Effector memory CD8-positive, alpha-beta T cell (primary cell): ENCODE measurements around the gene KTN1.
A peak's percentile ranks its signal among the peaks of the same experiment; 100 is the strongest.

Experiments
- ATAC-seq: fragments of 150-1000 bp; cut with Tn5 transposase; replicated peaks from 2 replicates; pipeline ENCODE4 v1.10.0; 2021; ENCODE audit warnings: mild to moderate bottlenecking, moderate library complexity
- DNase-seq, 3 experiments: peaks; one replicate each; pipeline ENCODE4 v3.0.0; 2021
- H3K27ac Mint-ChIP-seq, 2 donors: one replicate each; pipeline ENCODE4 v1.8.0; 2022; ENCODE audit warnings: mild to moderate bottlenecking in 2 of 2, mixed read lengths in 2 of 2, moderate library complexity in 2 of 2
- H3K27me3 Mint-ChIP-seq, 2 donors: one replicate each; pipeline ENCODE4 v1.8.0; 2022; ENCODE audit warnings: mixed read lengths in 2 of 2
- H3K36me3 Mint-ChIP-seq: one replicate; pipeline ENCODE4 v1.8.0; 2022; ENCODE audit warnings: mild to moderate bottlenecking, moderate library complexity, mixed read lengths; ENCODE audit not compliant: insufficient read depth
- H3K4me1 Mint-ChIP-seq, 2 donors: one replicate each; pipeline ENCODE4 v1.8.0; 2022; ENCODE audit warnings: low read depth in 2 of 2, mixed read lengths in 2 of 2
- H3K4me3 Mint-ChIP-seq, 2 donors: one replicate each; pipeline ENCODE4 v1.8.0; 2022; ENCODE audit warnings: mild to moderate bottlenecking in 2 of 2, mixed read lengths in 2 of 2, moderate library complexity in 2 of 2
- H3K9me3 Mint-ChIP-seq, 2 donors: one replicate each; pipeline ENCODE4 v1.8.0; 2022; ENCODE audit warnings: mixed read lengths in 2 of 2

KTN1 gene

DNA sequence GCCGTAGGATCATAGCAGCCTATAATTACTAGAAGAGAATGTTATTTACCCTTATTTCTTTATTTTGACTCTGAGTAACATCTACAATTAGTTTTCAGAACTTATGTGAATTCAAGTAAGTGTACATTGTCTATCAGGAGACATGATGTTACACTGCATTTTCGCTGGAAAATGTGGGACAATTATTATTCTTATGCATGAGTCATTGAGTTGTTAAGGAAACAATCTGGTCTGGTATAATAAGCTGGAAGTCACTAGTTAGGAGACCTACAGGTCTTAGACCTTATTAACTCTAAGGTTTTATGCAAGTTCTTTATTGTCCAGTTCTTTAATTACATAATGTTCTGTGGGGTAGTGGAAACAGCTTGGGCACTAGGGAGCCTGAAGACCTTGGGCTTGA, 5.8 kb downstream of the KTN1 start:
- no peaks in the 10 kb centered on the region for H3K27me3 Mint-ChIP-seq
- DNase-seq (no peak), ATAC-seq (no peak)
- peaks cover 31 to 51% of the 10 kb centered on the region in 2 donors for H3K4me1 Mint-ChIP-seq
- H3K9me3 Mint-ChIP-seq, result no peaks in the 10 kb centered on the region
- peaks cover 4% of the 10 kb centered on the region for H3K36me3 Mint-ChIP-seq
- no peak overlapping the region for H3K27ac Mint-ChIP-seq
- H3K4me3 Mint-ChIP-seq, result no peak overlapping the region

DNA sequence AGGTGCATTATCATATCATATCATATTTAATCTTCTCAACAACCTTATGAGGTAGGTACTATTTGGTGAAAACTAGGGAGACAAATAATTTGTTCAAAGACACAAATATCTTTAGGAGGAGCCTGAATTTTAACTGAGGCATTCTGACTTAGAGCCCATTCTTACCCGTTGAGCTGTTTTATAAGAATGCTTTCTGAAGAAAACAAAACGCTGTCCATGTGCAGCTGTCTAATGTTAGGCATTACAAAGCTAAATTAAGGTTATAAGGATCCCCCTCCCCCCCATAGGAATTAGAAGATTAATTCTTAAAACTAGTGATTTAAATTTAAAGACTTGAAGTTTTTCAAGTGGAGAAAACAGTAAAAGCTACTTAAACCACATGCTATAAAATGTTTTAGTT, 6.4 kb downstream of the KTN1 start:
- peaks cover 26 to 46% of the 10 kb centered on the region in 2 donors for H3K4me1 Mint-ChIP-seq
- H3K4me3 Mint-ChIP-seq, result no peak overlapping the region

DNA sequence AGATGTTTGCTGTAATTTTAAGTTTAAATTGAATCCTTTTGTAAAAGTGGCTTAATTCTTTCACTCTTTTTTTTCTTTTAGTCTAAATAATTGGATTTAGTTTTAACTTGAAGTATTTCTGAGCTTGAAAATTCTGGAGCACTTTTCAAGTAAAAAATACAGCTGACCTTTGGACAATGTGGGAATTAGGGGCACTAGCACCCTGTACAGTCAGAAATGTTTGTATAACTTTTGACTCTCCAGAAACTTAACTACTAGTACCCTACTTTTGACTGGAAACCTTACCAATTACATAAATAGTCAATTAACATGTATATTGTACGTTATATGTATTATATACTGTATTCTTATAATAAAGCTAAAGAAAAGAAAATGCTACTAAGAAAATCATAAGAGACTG, 7.8 kb downstream of the KTN1 start:
- DNase-seq (no peak), ATAC-seq (no peak)
- no peaks in the 10 kb centered on the region for H3K36me3 Mint-ChIP-seq
- H3K4me1 Mint-ChIP-seq, result peaks cover 30 to 55% of the 10 kb centered on the region in 2 donors
- no peaks in the 10 kb centered on the region for H3K27me3 Mint-ChIP-seq
- no peak overlapping the region for H3K4me3 Mint-ChIP-seq
- no peaks in the 10 kb centered on the region for H3K9me3 Mint-ChIP-seq
- H3K27ac Mint-ChIP-seq, result no peak overlapping the region

More for the DNA sequence above, 6.4 kb downstream of the KTN1 start:
- no peak for DNase-seq
- Mint-ChIP-seq H3K9me3 (no peaks in the 10 kb centered on the region), H3K36me3 (no peaks in the 10 kb centered on the region), H3K27ac (no peak overlapping the region), H3K27me3 (no peaks in the 10 kb centered on the region)
- no peak for ATAC-seq

DNA sequence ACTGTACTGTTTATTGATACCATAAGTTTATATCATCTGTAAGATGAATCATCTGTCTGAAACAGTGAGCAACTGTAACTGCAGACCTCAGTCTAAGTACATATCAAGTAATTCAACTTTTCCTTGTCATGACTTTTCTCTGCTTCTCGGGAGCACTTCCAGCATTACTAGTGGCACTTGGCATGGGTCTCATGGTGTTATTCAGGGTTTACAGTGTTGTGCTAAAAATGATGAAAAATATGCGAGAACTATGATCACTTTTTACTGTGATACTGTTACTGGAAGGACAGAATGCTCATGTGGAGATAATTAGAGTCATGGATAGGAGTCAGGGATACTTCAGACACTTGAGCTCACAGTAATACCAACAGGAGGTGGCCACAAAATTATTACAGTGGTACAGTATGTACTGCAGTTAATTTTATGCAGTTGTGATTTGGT, 8.3 kb downstream of the KTN1 start:
- Mint-ChIP-seq H3K9me3 (no peaks in the 10 kb centered on the region), H3K36me3 (no peaks in the 10 kb centered on the region), H3K4me3 (no peak overlapping the region), H3K27ac (no peak overlapping the region), H3K27me3 (no peaks in the 10 kb centered on the region), H3K4me1 (peaks cover 30 to 57% of the 10 kb centered on the region in 2 donors)
- DNase-seq (no peak), ATAC-seq (no peak)

DNA sequence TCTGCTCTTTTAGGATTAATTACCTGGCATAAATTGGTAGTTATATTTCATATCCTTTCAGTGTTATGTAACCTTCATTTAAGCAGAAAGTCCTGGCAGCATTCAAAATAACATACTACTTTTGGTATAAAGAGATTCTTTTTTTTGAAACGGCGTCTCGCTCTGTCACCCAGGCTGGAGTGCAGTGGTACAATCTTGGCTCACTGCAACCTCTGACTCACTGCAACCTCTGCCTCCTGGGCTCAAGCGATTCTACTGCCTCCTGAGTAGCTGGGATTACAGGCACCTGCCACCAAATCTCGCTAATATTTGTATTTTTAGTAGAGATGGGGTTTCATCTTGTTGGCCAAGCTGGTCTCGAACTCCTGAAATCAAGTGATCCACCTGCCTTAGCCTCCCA, 9.2 kb downstream of the KTN1 start:
- ATAC-seq (no peak), DNase-seq (no peak)
- Mint-ChIP-seq H3K9me3 (no peaks in the 10 kb centered on the region), H3K4me3 (no peak overlapping the region), H3K27me3 (no peaks in the 10 kb centered on the region), H3K4me1 (peaks cover 32 to 64% of the 10 kb centered on the region in 2 donors), H3K27ac (no peak overlapping the region), H3K36me3 (no peaks in the 10 kb centered on the region)

DNA sequence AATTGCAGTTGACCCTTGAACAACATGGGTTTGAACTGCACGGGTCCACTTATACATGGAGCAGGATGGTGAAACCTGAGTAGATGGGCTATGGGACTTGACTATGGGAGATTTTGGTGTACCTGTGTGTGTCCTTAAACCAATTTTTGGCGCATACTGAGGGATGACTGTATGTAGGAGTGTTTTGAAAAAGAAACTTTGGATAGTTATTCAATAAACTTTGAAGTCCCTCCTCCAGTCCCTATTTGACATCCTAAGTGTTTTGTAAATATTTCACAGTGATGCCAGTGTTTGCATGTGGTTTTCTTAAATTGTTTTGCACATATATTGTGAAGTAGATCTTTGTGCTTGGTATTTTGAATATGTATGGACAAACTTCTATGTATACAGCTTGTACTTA, 12.4 kb downstream of the KTN1 start:
- peak overlapping the region in 1 of 2 donors; percentile 70 for H3K27ac Mint-ChIP-seq
- ATAC-seq, result no peak
- H3K9me3 Mint-ChIP-seq, result no peaks in the 10 kb centered on the region
- peak overlapping the region in 1 of 2 donors; percentile 30 for H3K4me3 Mint-ChIP-seq
- DNase-seq, result no peak
- no peaks in the 10 kb centered on the region for H3K27me3 Mint-ChIP-seq
- H3K4me1 Mint-ChIP-seq, result peaks cover 25 to 62% of the 10 kb centered on the region in 2 donors
- H3K36me3 Mint-ChIP-seq, result peaks cover 4% of the 10 kb centered on the region

DNA sequence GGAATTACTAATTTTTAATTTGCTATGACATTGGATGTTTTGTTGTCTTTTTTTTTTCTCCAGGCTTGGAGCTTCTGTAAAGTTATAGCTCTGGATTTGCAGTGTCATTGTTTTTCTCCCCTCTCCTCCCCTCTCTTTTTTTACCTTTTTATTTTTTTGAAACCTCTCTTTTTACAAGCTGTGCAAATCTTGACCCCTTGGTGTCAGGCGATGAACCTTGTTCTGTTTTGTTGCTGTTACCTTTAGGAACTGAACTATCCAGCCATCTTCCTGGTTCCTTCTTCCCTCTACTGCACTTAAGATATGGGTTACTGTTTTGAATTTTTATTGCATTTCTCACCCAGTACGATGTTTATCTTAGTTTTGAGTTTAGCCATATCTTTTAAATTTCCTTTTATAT, 13.7 kb downstream of the KTN1 start:
- Mint-ChIP-seq H3K9me3 (no peaks in the 10 kb centered on the region), H3K4me3 (no peak overlapping the region), H3K36me3 (peaks cover 4% of the 10 kb centered on the region), H3K4me1 (peaks cover 17 to 54% of the 10 kb centered on the region in 2 donors), H3K27ac (no peak overlapping the region), H3K27me3 (no peaks in the 10 kb centered on the region)
- DNase-seq (no peak), ATAC-seq (no peak)

DNA sequence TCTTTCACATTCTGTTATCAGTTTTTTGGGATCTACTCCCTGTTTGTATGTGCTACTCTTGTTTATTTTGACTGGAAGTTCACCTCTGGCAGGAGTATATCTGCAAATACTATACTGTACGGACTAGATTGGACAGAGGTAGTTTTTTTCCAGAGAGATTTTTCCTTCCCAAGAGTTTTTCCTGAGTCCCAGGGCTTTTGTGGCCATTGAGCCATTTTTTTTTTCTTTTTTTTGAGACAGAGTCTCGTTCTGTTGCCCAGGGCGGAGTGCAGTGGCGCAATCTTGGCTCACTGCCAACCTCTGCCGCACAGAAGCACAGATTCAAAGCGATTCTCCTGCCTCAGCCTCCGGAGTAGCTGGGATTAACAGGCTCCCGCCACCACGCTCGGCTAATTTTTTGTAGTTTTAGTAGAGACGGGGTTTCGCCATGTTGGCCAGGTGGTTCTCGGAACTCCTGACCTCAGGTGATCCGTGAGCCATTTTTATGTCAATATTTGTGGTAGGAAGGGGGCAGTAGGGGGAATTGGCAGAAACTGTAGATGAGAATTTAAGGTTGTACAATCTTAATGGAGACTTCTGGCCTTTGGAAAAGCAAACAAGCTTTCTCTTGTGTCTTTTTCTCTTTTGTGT, 19.4 kb downstream of the KTN1 start:
- H3K9me3 Mint-ChIP-seq, result no peaks in the 10 kb centered on the region
- no peaks in the 10 kb centered on the region for H3K27me3 Mint-ChIP-seq
- ATAC-seq (no peak), DNase-seq (no peak)
- H3K4me3 Mint-ChIP-seq, result no peak overlapping the region
- H3K27ac Mint-ChIP-seq, result peak overlapping the region in 1 of 2 donors; percentile 67
- peaks cover 4% of the 10 kb centered on the region for H3K36me3 Mint-ChIP-seq
- peaks cover 7 to 40% of the 10 kb centered on the region in 2 donors for H3K4me1 Mint-ChIP-seq

DNA sequence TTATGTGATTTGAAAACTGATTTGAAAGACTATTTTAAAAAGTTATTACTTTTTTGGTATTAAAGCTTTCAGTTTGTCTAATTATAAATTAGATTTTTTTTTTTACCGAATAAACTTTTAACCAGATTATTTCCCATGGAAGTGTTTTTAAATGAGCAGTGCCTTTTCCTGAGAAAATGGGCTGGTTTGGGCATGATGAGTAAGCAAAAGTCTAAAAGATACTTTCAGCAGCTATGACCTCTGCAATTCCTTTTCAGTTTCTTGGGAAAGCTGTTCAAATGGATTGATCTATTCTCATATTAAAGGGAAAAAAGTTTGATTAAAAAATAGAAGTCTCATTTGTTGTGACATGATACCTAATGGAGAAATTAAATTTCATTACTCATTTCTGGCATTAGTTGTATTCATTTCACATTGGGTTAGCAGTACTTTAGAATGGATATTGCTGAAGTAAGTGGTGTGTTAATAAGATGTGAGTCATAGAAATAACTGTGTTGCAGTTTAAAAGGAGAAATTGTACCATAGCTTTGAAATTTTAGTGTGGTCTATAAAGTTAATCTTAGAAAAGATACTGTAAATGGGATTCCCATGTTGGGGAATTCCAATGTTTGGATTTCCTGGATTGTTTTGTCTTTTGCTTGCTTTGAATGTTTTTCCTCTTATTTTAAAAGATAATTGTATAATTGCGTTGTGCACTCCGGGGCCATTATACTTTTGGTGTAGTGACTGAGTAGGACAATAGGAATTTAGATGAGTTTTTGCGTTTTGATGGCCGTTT, 21.0 kb downstream of the KTN1 start:
- Mint-ChIP-seq H3K27ac (no peak overlapping the region), H3K27me3 (no peaks in the 10 kb centered on the region), H3K36me3 (peaks cover under 1% of the 10 kb centered on the region), H3K4me3 (no peak overlapping the region), H3K9me3 (no peaks in the 10 kb centered on the region), H3K4me1 (peaks cover 5 to 26% of the 10 kb centered on the region in 2 donors)
- DNase-seq, result no peak
- no peak for ATAC-seq

DNA sequence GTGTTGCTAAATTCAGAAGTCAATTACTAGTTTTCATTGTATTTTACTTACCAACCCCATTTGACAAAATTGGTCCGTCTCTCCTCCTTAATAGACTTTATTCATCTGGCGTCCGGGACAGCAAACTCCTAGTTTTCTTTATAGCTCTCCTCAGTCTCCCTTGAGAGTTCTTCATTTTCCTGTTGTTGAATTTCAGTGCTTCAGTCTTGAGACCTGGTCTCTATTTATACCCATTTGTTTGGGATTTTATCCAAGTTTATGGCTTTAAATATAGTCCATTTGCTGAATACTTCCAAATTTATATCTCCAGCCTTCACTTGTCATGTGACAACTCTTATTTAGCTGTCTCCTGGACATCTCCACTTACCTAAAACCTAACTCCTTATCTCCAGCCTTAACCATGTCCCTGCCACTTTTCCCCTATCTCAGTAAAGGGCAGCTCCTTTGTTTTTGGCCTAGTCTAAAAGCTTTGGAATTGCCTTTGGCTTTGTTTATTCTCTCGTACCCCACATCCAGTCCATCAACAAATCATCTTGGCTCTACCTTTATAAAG, 23.5 kb downstream of the KTN1 start:
- ATAC-seq (no peak), DNase-seq (no peak)
- Mint-ChIP-seq H3K27me3 (no peaks in the 10 kb centered on the region), H3K4me1 (peaks cover 8 to 31% of the 10 kb centered on the region in 2 donors), H3K36me3 (no peaks in the 10 kb centered on the region), H3K9me3 (no peaks in the 10 kb centered on the region), H3K27ac (no peak overlapping the region), H3K4me3 (no peak overlapping the region)

DNA sequence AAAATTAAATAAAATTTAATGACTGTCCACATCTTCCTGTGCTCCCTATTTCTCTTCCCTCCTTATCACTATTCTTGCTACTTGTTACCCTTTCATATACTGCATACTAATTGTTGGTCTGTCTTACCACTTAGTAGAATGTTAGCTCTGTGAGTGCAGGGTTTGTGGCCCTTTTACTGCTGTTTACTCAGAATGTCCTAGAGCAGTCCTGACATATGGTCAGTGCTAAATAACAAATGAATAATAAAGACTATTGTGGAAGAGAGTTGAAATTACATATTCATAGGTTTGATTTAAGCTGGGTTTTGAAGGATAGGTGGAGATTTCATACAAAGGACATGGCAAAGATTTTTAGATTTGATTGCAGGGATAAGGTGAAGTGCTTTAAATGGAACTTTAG, 24.5 kb downstream of the KTN1 start:
- H3K4me1 Mint-ChIP-seq, result peaks cover 14 to 28% of the 10 kb centered on the region in 2 donors
- H3K27ac Mint-ChIP-seq, result no peak overlapping the region
- H3K9me3 Mint-ChIP-seq, result no peaks in the 10 kb centered on the region
- no peaks in the 10 kb centered on the region for H3K27me3 Mint-ChIP-seq
- H3K4me3 Mint-ChIP-seq, result no peak overlapping the region
- ATAC-seq, result no peak
- no peak for DNase-seq
- no peaks in the 10 kb centered on the region for H3K36me3 Mint-ChIP-seq

DNA sequence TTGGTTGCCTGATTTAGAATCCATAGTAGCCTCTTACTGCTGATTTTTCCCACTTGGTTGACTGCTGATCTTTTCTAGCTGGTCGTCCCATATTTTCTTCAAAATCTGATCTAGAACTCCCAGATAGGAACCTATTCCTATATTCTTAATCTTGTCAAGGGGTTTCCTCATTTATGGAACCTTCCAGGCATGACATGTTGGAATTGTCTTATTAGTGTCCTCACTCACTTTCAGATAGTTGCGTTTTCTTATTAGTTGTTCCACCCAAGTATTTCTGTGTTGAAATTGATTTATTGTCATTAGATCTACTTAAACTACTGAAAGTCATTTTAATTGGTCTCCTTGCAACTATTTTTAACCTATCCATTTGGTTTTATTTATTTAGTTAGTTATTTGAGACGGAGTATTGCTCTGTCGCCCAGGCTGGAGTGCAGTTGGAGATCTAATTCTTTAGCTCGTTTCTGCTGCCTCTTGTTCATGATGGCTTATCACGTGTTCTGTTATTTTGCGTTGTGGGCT, 25.0 kb downstream of the KTN1 start:
- Mint-ChIP-seq H3K4me1 (peaks cover 18 to 30% of the 10 kb centered on the region in 2 donors), H3K27me3 (no peaks in the 10 kb centered on the region), H3K9me3 (no peaks in the 10 kb centered on the region), H3K27ac (no peak overlapping the region), H3K36me3 (no peaks in the 10 kb centered on the region), H3K4me3 (no peak overlapping the region)
- no peak for ATAC-seq
- DNase-seq, result no peak

DNA sequence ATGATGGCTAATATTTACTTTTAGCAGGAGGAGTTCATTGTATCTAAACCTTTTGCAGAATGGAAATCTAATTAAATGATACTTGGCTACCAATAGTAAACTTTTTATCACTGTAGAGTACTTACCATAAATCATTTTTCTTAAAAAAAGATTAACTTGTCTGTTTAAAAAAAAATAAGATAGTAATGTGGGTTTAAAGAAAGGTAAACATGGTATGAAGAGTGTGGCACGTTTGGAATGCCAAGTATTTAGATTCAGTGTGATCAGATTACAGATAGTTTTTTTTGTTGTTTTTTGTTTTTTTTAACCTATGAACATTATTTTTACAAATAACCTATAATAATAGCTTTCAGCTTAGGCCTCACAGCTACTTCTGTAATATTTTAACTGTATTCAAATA, 25.8 kb downstream of the KTN1 start:
- H3K27me3 Mint-ChIP-seq, result no peaks in the 10 kb centered on the region
- peaks cover 14 to 27% of the 10 kb centered on the region in 2 donors for H3K4me1 Mint-ChIP-seq
- no peak for ATAC-seq
- no peak overlapping the region for H3K27ac Mint-ChIP-seq
- no peak overlapping the region for H3K4me3 Mint-ChIP-seq
- no peak for DNase-seq
- no peaks in the 10 kb centered on the region for H3K36me3 Mint-ChIP-seq
- no peaks in the 10 kb centered on the region for H3K9me3 Mint-ChIP-seq

DNA sequence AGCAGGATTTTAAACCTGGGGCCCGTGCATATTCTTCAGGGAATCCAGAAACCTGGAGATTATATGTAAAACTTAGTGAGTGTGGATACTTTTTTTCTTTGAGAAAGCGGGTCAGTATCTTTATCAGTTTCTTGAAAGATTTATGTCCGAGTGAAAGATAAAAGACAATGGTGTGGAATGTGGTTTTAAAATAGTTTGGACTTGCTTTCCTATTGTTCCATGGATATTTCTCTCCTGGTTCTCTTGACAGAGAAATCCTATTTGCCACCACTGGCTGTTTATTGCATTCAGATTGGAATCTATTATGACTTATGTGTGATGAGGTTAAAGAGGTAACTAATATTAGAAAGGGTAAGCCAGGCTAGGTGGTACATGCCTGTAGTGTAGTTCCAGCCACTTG, 27.4 kb downstream of the KTN1 start:
- Mint-ChIP-seq H3K36me3 (peaks cover 5% of the 10 kb centered on the region), H3K27me3 (no peaks in the 10 kb centered on the region), H3K4me1 (peaks cover 16 to 28% of the 10 kb centered on the region in 2 donors), H3K4me3 (no peak overlapping the region), H3K9me3 (no peaks in the 10 kb centered on the region), H3K27ac (no peak overlapping the region)
- DNase-seq (no peak), ATAC-seq (no peak)
